T-cell (primary cell): ENCODE measurements around the gene CFAP77. TPM values are rescaled to one million over a fixed set of nuclear protein-coding genes. Genes with fewer than 3 reads are reported as not detected.

Experiments used
- ATAC-seq, 4 experiments: fragments of 200-7000 bp in 3 of 4; fragments of 150-1000 bp in 1 of 4; cut with Tn5 transposase; replicated peaks in 1 of 4; 1 replicate in 3 of 4; 2 replicates in 1 of 4; pipeline ENCODE4 v1.10.0; 2021; ENCODE audit warnings: moderate library complexity in 3 of 4, mild to moderate bottlenecking in 2 of 4, moderate number of reproducible peaks in 1 of 4
- CTCF ChIA-PET, 2 donors: fragments of 300-600 bp; sonication (Branson Sonifier 250); formaldehyde crosslinking; loops; one replicate each; lab custom pipeline; 2022; ENCODE audit warnings: antibody characterized with exemption in 2 of 2; lab: Charles Lee
- POLR2A ChIA-PET, 2 donors: fragments of 300-600 bp; sonication (Branson Sonifier 250); formaldehyde crosslinking; loops; one replicate each; lab custom pipeline; 2022; ENCODE audit warnings: antibody characterized with exemption in 2 of 2; lab: Charles Lee
- DNase-seq, 35 experiments: peaks; one replicate each; pipeline versions ENCODE4 v3.0.0 to v3.0.0-alpha.2; 2013 to 2023
- H3K27ac ChIP-seq: one replicate; pipeline ENCODE4 v1.5.1; 2013; ENCODE audit warnings: low read length
- H3K27me3 ChIP-seq, 2 experiments: replicated peaks in 1 of 2; 1 replicate in 1 of 2; 2 replicates in 1 of 2; pipeline versions ENCODE4 v1.6.1 to v1.7.0; 2013; ENCODE audit warnings: low read length in 1 of 2, mixed read lengths in 1 of 2; ENCODE audit not compliant: control insufficient read depth in 2 of 2, insufficient read depth in 2 of 2; ENCODE audit errors: extremely low read depth in 1 of 2
- H3K36me3 ChIP-seq, 2 donors: 1 replicate in 1 of 2; 2 replicates in 1 of 2; pipeline versions ENCODE4 v1.6.1 to v1.7.0; 2013; ENCODE audit warnings: low read length in 1 of 2; ENCODE audit not compliant: control insufficient read depth in 2 of 2, insufficient read depth in 1 of 2; ENCODE audit errors: extremely low read depth in 1 of 2
- H3K4me1 ChIP-seq, 2 experiments: 1 replicate in 1 of 2; 2 replicates in 1 of 2; pipeline versions ENCODE4 v1.6.1 to v1.7.0; 2013; ENCODE audit warnings: low read length in 2 of 2, mixed read lengths in 1 of 2; ENCODE audit not compliant: insufficient read depth in 2 of 2, control insufficient read depth in 1 of 2; ENCODE audit errors: extremely low read depth in 1 of 2
- H3K4me3 ChIP-seq, 2 donors: 1 replicate in 1 of 2; 2 replicates in 1 of 2; pipeline versions ENCODE4 v1.5.1 to v1.7.0; 2013; ENCODE audit warnings: mild to moderate bottlenecking in 2 of 2, low read length in 1 of 2, moderate library complexity in 1 of 2; ENCODE audit not compliant: control insufficient read depth in 1 of 2; ENCODE audit errors: extremely low read depth in 1 of 2
- H3K9me3 ChIP-seq: 2 replicates; pipeline ENCODE4 v1.7.0; 2013
- H3K27ac Mint-ChIP-seq, 2 donors: one replicate each; pipeline ENCODE4 v1.8.0; 2020 to 2021; ENCODE audit warnings: mild to moderate bottlenecking in 2 of 2, mixed read lengths in 2 of 2
- H3K27me3 Mint-ChIP-seq, 2 donors: one replicate each; pipeline ENCODE4 v1.8.0; 2021 to 2022; ENCODE audit warnings: mixed read lengths in 2 of 2
- H3K36me3 Mint-ChIP-seq: one replicate; pipeline ENCODE4 v1.8.0; 2021; ENCODE audit warnings: mixed read lengths
- H3K4me1 Mint-ChIP-seq, 3 donors: one replicate each; pipeline ENCODE4 v1.8.0; 2020 to 2022; ENCODE audit warnings: mixed read lengths in 3 of 3, mild to moderate bottlenecking in 1 of 3
- H3K4me3 Mint-ChIP-seq, 3 donors: one replicate each; pipeline ENCODE4 v1.8.0; 2020 to 2022; ENCODE audit warnings: mild to moderate bottlenecking in 3 of 3, mixed read lengths in 3 of 3, moderate library complexity in 3 of 3
- H3K9me3 Mint-ChIP-seq, 3 donors: one replicate each; pipeline ENCODE4 v1.8.0; 2020 to 2022; ENCODE audit warnings: mixed read lengths in 3 of 3
- WGBS: methylation state at CpG from one replicate; pipeline ENCODE4 v1.1.5; 2013; ENCODE audit warnings: missing lambda C conversion rate; ENCODE audit not compliant: insufficient coverage; 5-methylcytosine and 5-hydroxymethylcytosine counted together
- total RNA-seq, 35 experiments: library from RNA in 6 of 35; stranded (reverse) in 6 of 35; fragments of 120-200 nt in 1 of 35; gene quantifications; one replicate each; pipeline versions ENCODE4 v1.2.1 to v1.2.4 and lab custom pipeline; 2013 to 2026

The CFAP77 gene
- total RNA-seq, 5 donors from 2014 or later (not counting 1 experiment from before 2014, with no cell fraction given), result not detected

DNA sequence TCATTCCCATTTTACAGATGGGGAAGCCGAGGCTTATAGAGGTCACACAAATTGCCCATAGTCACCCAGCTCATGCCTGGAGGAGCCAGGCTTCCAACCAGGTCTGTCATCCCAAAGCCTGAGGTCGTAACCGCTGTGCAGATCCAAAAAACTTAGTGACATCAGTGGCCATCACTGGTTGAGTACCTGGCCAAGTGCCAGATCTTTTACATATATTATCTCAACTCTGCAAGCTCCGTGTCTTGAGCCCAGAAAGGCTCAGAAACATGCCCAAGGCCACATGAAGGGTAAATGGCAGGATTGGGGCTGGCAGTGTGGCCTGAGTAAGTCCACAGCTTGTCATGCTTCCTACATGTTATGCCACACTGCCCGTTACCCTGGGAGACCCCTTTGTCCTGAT lies 13.5 kb downstream of the CFAP77 start:
- no peaks in the 10 kb centered on the region for H3K36me3 Mint-ChIP-seq
- H3K4me3 Mint-ChIP-seq, result no peak overlapping the region
- no peaks in the 10 kb centered on the region for H3K4me1 ChIP-seq
- 50% methylated on average over 2 of the region's 5 CpGs for WGBS
- H3K4me3 ChIP-seq, result no peak overlapping the region
- no peaks in the 10 kb centered on the region for H3K9me3 Mint-ChIP-seq
- peaks cover 62 to 66% of the 10 kb centered on the region in 2 donors for H3K27me3 Mint-ChIP-seq
- H3K27ac Mint-ChIP-seq, result no peak overlapping the region
- no peaks in the 10 kb centered on the region for H3K4me1 Mint-ChIP-seq
- ATAC-seq (no peak), DNase-seq (no peak)
- ChIA-PET POLR2A (no interaction called here), CTCF (no interaction called here)
- H3K9me3 ChIP-seq, result no peaks in the 10 kb centered on the region
- peaks cover 7 to 62% of the 10 kb centered on the region in 2 experiments for H3K27me3 ChIP-seq
- no peaks in the 10 kb centered on the region for H3K36me3 ChIP-seq
- no peak overlapping the region for H3K27ac ChIP-seq

DNA sequence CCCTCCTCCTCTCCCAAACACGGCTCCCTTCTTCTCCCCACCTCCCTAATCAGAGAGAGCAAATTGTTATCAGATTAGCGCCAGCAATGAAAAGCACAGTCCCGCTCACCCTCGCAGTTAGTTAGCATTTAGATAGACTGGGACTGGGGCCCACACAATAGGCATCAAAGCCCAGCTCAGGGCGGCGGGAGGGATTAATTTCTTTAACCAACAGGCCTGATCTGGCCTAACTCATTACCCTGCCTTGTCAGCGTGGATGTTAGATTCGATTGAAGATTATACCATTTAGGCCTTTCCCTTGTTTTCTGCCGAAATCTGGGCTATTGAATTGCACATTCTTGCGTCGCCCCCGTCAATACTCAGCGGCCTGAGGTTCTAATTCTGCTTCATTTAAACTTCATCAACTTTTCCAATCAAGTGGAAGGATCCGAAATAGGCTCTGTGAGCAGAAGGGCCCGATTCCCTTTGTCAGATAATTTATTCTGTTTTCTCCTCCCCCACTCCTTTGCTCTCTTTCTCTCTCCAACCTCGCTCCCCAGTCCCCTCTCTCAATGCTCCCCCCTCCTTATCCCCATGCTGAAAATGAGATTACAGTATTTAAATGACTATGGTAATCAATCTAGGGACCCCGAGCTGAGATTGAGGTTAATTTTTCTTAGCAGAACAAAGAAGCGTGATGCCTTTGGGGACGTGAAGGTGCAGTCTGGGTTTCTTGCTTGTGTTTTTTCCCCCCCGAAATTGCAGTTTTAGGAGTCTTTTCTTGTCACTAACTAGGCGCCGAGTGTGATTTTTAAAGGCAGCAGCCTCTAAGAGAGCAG lies 15.1 kb downstream of the CFAP77 start:
- Mint-ChIP-seq H3K36me3 (no peaks in the 10 kb centered on the region), H3K4me3 (no peak overlapping the region), H3K27me3 (peaks cover 53 to 58% of the 10 kb centered on the region in 2 donors), H3K9me3 (no peaks in the 10 kb centered on the region), H3K4me1 (no peaks in the 10 kb centered on the region), H3K27ac (no peak overlapping the region)
- ATAC-seq, result no peak
- Histone ChIP-seq H3K27ac (no peak overlapping the region), H3K27me3 (peaks cover 8 to 67% of the 10 kb centered on the region in 2 experiments), H3K9me3 (no peaks in the 10 kb centered on the region), H3K36me3 (no peaks in the 10 kb centered on the region), H3K4me3 (no peak overlapping the region), H3K4me1 (no peaks in the 10 kb centered on the region)
- WGBS, result 62% methylated on average over 18 of the region's 22 CpGs
- ChIA-PET POLR2A (no interaction called here), CTCF (interaction anchor here in 1 of 2 donors (0.6 kb wide), 1 partner anchor 1984 kb away, joined by 3 read pairs; no protein-coding TSS in a partner anchor)
- DNase-seq, result no peak

DNA sequence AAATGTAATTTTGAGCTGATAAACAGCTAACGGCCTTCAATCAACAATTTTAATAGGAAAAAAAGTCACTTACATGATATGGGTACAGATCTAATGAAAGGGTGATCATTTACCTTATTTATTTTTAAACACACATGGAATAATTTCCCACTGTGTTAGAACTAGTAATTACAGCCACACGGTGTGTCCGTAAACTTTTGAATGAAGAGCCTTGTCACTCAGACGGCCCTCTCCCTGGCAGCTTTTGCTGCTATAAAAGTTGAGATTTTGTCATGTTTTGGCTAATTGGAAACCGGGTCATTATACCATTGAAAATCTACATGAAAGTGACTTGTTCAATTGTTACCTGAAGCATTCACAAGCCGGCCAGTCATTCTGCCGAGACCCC lies 15.7 kb downstream of the CFAP77 start:
- POLR2A ChIA-PET, result no interaction called here
- H3K27ac ChIP-seq, result no peak overlapping the region
- H3K4me1 Mint-ChIP-seq, result no peaks in the 10 kb centered on the region
- H3K36me3 Mint-ChIP-seq, result no peaks in the 10 kb centered on the region
- CTCF ChIA-PET, result interaction anchor here in 1 of 2 donors (0.6 kb wide), 1 partner anchor 1984 kb away, joined by 3 read pairs; no protein-coding TSS in a partner anchor
- no peaks in the 10 kb centered on the region for H3K9me3 Mint-ChIP-seq
- H3K36me3 ChIP-seq, result no peaks in the 10 kb centered on the region
- no peak overlapping the region for H3K4me3 Mint-ChIP-seq
- peaks cover 8 to 63% of the 10 kb centered on the region in 2 experiments for H3K27me3 ChIP-seq
- H3K27ac Mint-ChIP-seq, result no peak overlapping the region
- DNase-seq, result no peak
- H3K4me1 ChIP-seq, result no peaks in the 10 kb centered on the region
- peaks cover 53 to 63% of the 10 kb centered on the region in 2 donors for H3K27me3 Mint-ChIP-seq
- H3K9me3 ChIP-seq, result no peaks in the 10 kb centered on the region
- ATAC-seq, result no peak
- 100% methylated on average over 1 of the region's 7 CpGs for whole genome bisulfite sequencing
- H3K4me3 ChIP-seq, result no peak overlapping the region

DNA sequence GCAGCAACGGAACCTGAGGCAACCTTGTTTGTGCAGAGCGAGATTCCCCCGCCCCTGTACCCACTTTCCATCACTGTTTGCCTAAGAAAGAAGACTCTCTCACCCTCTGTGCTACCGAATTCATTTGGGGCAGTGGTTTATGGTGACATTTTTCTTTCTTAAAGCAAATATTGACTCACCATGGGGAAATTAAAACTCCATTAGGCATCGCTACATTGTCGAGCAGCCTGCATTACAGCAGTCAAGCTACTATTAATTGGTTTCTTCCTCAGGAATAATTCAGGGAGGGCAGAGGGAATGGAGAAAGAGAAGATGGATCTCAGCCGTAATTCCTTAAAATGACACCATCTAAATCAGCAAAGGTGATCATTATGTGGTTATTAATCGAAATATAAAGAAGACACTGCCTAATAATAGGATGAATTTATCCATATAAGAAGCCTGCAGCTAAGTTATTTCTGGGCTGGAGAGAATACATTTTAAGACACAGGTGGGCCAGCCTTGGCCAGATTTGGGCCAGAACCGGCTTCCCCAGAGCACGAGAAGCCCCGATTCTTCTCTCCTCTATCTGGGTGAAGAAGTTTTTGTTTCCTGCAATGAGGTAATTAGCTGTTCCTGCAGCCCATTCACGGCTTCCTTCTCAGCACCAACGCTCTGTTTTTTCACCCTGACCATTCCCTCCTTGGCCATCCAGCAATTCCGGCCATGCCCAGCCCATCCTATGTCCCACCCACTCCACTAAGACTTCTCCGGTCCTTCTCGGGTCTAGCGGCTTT lies 16.8 kb downstream of the CFAP77 start:
- ChIA-PET CTCF (no interaction called here), POLR2A (no interaction called here)
- no peak overlapping the region for H3K27ac Mint-ChIP-seq
- Histone ChIP-seq H3K36me3 (no peaks in the 10 kb centered on the region), H3K4me3 (no peak overlapping the region), H3K4me1 (no peaks in the 10 kb centered on the region), H3K9me3 (no peaks in the 10 kb centered on the region), H3K27ac (no peak overlapping the region), H3K27me3 (peaks cover 8 to 60% of the 10 kb centered on the region in 2 experiments)
- WGBS, result 27% methylated on average over 6 of the region's 17 CpGs
- ATAC-seq (no peak), DNase-seq (no peak)
- H3K36me3 Mint-ChIP-seq, result no peaks in the 10 kb centered on the region
- no peak overlapping the region for H3K4me3 Mint-ChIP-seq
- no peaks in the 10 kb centered on the region for H3K9me3 Mint-ChIP-seq
- H3K4me1 Mint-ChIP-seq, result no peaks in the 10 kb centered on the region
- peaks cover 62 to 66% of the 10 kb centered on the region in 2 donors for H3K27me3 Mint-ChIP-seq

DNA sequence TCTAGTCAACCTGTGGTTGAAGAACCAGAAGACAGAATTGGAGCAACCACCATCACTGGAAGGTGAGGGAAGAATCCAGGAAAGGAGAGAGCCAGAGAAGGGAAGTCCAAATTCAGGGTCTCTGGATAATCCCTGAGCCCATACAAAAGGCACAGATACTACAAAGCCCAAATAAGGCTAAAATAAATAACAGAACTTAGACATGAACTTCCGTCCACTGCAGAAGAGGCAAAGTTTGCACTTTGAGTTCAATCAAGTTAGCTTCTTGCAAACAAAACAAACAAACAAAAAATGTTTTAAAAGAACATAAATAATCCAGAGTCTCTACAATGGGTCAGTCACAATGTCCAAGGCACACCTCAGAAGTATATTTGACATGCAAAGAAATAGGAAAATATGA lies 21.0 kb downstream of the CFAP77 start:
- ChIA-PET POLR2A (no interaction called here), CTCF (no interaction called here)
- ATAC-seq, result no peak
- H3K27ac Mint-ChIP-seq, result no peak overlapping the region
- DNase-seq, result no peak
- no peaks in the 10 kb centered on the region for H3K9me3 ChIP-seq
- H3K27me3 ChIP-seq, result peaks cover 2 to 35% of the 10 kb centered on the region in 2 experiments
- 100% methylated on average over 1 of the region's 1 CpG for WGBS
- H3K4me1 Mint-ChIP-seq, result no peaks in the 10 kb centered on the region
- no peaks in the 10 kb centered on the region for H3K9me3 Mint-ChIP-seq
- H3K36me3 Mint-ChIP-seq, result no peaks in the 10 kb centered on the region
- H3K4me3 ChIP-seq, result no peak overlapping the region
- no peaks in the 10 kb centered on the region for H3K36me3 ChIP-seq
- H3K4me1 ChIP-seq, result no peaks in the 10 kb centered on the region
- H3K27me3 Mint-ChIP-seq, result peaks cover 51 to 56% of the 10 kb centered on the region in 2 donors
- H3K4me3 Mint-ChIP-seq, result no peak overlapping the region
- no peak overlapping the region for H3K27ac ChIP-seq

DNA sequence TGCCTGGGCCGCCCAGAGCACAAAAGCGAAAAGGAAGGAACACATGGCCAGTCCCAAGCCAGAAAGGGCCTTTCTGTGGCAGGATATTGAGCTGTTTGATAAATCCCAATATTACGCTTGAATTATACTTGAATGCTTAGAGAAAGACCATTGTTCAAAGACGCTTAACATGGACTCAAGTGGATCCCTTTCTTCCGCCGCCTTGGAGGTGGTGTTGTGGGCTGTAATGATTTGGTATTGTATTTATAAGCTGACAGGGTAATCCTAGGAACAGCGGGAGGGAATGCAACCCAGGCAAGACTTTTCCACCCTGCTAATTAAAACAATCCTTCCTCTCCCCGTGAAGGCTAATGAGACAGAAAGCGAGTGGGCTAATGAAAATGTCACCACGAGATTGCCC lies 24.9 kb downstream of the CFAP77 start:
- no peaks in the 10 kb centered on the region for H3K36me3 Mint-ChIP-seq
- H3K27me3 ChIP-seq, result peaks cover 0 to 25% of the 10 kb centered on the region in 2 experiments
- no peaks in the 10 kb centered on the region for H3K36me3 ChIP-seq
- H3K9me3 Mint-ChIP-seq, result no peaks in the 10 kb centered on the region
- no peak overlapping the region for H3K27ac Mint-ChIP-seq
- WGBS, result 80% methylated on average over 6 of the region's 10 CpGs
- H3K4me1 ChIP-seq, result no peaks in the 10 kb centered on the region
- H3K4me1 Mint-ChIP-seq, result no peaks in the 10 kb centered on the region
- ChIA-PET POLR2A (no interaction called here), CTCF (no interaction called here)
- DNase-seq, result no peak
- no peak overlapping the region for H3K27ac ChIP-seq
- H3K4me3 Mint-ChIP-seq, result no peak overlapping the region
- no peaks in the 10 kb centered on the region for H3K9me3 ChIP-seq
- ATAC-seq, result no peak
- H3K27me3 Mint-ChIP-seq, result peaks cover 46 to 50% of the 10 kb centered on the region in 2 donors
- no peak overlapping the region for H3K4me3 ChIP-seq
